SK-N-MC (cell line): ENCODE measurements around the gene SNRPA.

Source experiments
- EZH2 ChIP-seq: fragments of 200-600 bp; sonication (generic); IDR thresholded peaks from one replicate; pipeline ENCODE4 v1.6.1; 2017; ENCODE audit warnings: antibody characterized with exemption
- FOXP2 ChIP-seq: optimal IDR thresholded peaks from 2 replicates; pipeline ENCODE3; 2011; ENCODE audit warnings: mild to moderate bottlenecking, moderate library complexity; ENCODE audit not compliant: insufficient read depth; ENCODE audit errors: extremely low read length, control extremely low read depth
- POLR2AphosphoS5 ChIP-seq: IDR thresholded peaks from 2 replicates; pipeline ENCODE4 v1.6.1; 2012; ENCODE audit warnings: mild to moderate bottlenecking, low read depth, low read length, borderline replicate concordance

GRCh38 chr19:40736661-40737060, 14.3 kb upstream of the SNRPA start:
- TF ChIP-seq EZH2 (no peak), POLR2AphosphoS5 (no peak), FOXP2 (no peak)
